Measurements from ENCODE around the gene DICER1. TPM values are rescaled to one million over a fixed set of nuclear protein-coding genes. Genes with fewer than 3 reads are reported as not detected.
"Not testable (repeated sequence)": the region's sequence is repeated elsewhere in the genome, so short reads cannot be mapped to it uniquely, and the experiment has no call there.

The DICER1 gene
- 24.6 and 27.6 TPM in 2 replicates for total RNA-seq

- peak; percentile 95 to 97 for DNase-seq (ENCODE audit: low read depth in 2 of 2)
These were observed at the start of gene DICER1 for GRCh38 chr14:95157327-95158189. Gene DICER1, minus strand, starts transcription at chr14:95157529. Its CDS starts 24,071 bp downstream, at chr14:95133458.

- no peak for DNase-seq (ENCODE audit: low read depth in 2 of 2)
These were observed 49.2 kb upstream of the DICER1 start for GRCh38 chr14:95206534-95206933.

- no peak for DNase-seq (ENCODE audit: low read depth in 2 of 2)
These were observed 47.4 kb upstream of the DICER1 start for GRCh38 chr14:95204705-95205104.

- DNase-seq (ENCODE audit: low read depth in 2 of 2): not testable (repeated sequence)
These were observed 44.4 kb upstream of the DICER1 start for GRCh38 chr14:95201745-95202144.

- no peak for DNase-seq (ENCODE audit: low read depth in 2 of 2)
These were observed 43.1 kb upstream of the DICER1 start for GRCh38 chr14:95200404-95200803.

GRCh38 chr14:95199298-95199983, 42.1 kb upstream of the DICER1 start:
- DNase-seq (ENCODE audit: low read depth in 2 of 2): no peak

GRCh38 chr14:95198320-95198719, 41.0 kb upstream of the DICER1 start:
- no peak for DNase-seq (ENCODE audit: low read depth in 2 of 2)

- no peak for DNase-seq (ENCODE audit: low read depth in 2 of 2)
These were observed 40.2 kb upstream of the DICER1 start for GRCh38 chr14:95197551-95197950.

GRCh38 chr14:95196826-95197545, 39.7 kb upstream of the DICER1 start:
- DNase-seq (ENCODE audit: low read depth in 2 of 2): no peak

- DNase-seq (ENCODE audit: low read depth in 2 of 2): peak; percentile 49 to 56
These were observed 38.9 kb upstream of the DICER1 start for GRCh38 chr14:95196268-95196667.

- DNase-seq (ENCODE audit: low read depth in 2 of 2): no peak
These were observed 37.7 kb upstream of the DICER1 start for GRCh38 chr14:95195031-95195430.

GRCh38 chr14:95193081-95193480, 35.8 kb upstream of the DICER1 start:
- DNase-seq (ENCODE audit: low read depth in 2 of 2): no peak

GRCh38 chr14:95192311-95192710, 35.0 kb upstream of the DICER1 start:
- DNase-seq (ENCODE audit: low read depth in 2 of 2): no peak

GRCh38 chr14:95191445-95192199, 34.3 kb upstream of the DICER1 start:
- DNase-seq (ENCODE audit: low read depth in 2 of 2): peak; percentile 50 to 51

GRCh38 chr14:95190857-95191256, 33.5 kb upstream of the DICER1 start:
- DNase-seq (ENCODE audit: low read depth in 2 of 2): no peak

GRCh38 chr14:95190346-95190840, 33.1 kb upstream of the DICER1 start:
- DNase-seq (ENCODE audit: low read depth in 2 of 2): no peak

- DNase-seq (ENCODE audit: low read depth in 2 of 2): no peak
These were observed 32.2 kb upstream of the DICER1 start for GRCh38 chr14:95189367-95190132.

GRCh38 chr14:95188380-95188779, 31.1 kb upstream of the DICER1 start:
- no peak for DNase-seq (ENCODE audit: low read depth in 2 of 2)

- DNase-seq (ENCODE audit: low read depth in 2 of 2): peak in 1 of 2 donors; percentile 24
These were observed 28.6 kb upstream of the DICER1 start for GRCh38 chr14:95185767-95186392.

Data from lung microvascular endothelial cell (primary cell).